ENCODE results near the gene NOS3.

The NOS3 gene

GRCh38 chr7:151057989-151058780 lies 67.4 kb downstream of the NOS3 start:
- Histone ChIP-seq H3K27me3 (no peaks in the 10 kb centered on the region), H3K4me1 (peaks cover 55% of the 10 kb centered on the region), H4K20me1 (peaks cover 29% of the 10 kb centered on the region), H3K9me3 (no peaks in the 10 kb centered on the region), H3K9ac (peak overlapping the region; percentile 87), H3K4me2 (peak overlapping the region; percentile 96), H3K4me3 (peak overlapping the region; percentile 89), H3K27ac (peak overlapping the region; percentile 84), H3K36me3 (peaks cover 21% of the 10 kb centered on the region)
- no peak for TF ChIP-seq Cebpa-rat (IDR thresholded peaks at IDR 0.05)

GRCh38 chr7:151058781-151059366 lies 68.1 kb downstream of the NOS3 start:
- peaks cover 34% of the 10 kb centered on the region for H4K20me1 ChIP-seq
- H3K9me3 ChIP-seq = no peaks in the 10 kb centered on the region
- peak overlapping the region; percentile 87 for H3K9ac ChIP-seq
- H3K4me1 ChIP-seq = peaks cover 49% of the 10 kb centered on the region
- peaks cover 26% of the 10 kb centered on the region for H3K36me3 ChIP-seq
- peak overlapping the region; percentile 96 for H3K4me2 ChIP-seq
- no peak for TF ChIP-seq Cebpa-rat (IDR thresholded peaks at IDR 0.05)
- H3K27me3 ChIP-seq = no peaks in the 10 kb centered on the region
- peak overlapping the region; percentile 89 for H3K4me3 ChIP-seq
- H3K27ac ChIP-seq = peak overlapping the region; percentile 84

- Histone ChIP-seq H3K4me2 (peak within 1 kb of the TSS; percentile 96), H3K9me3 (no peaks in the 10 kb centered on the region), H3K27ac (peak within 1 kb of the TSS; percentile 84), H3K27me3 (no peaks in the 10 kb centered on the region), H3K4me1 (peaks cover 49% of the 10 kb centered on the region), H3K9ac (peak within 1 kb of the TSS; percentile 87), H3K36me3 (peaks cover 26% of the 10 kb centered on the region), H3K4me3 (peak within 1 kb of the TSS; percentile 89), H4K20me1 (peaks cover 35% of the 10 kb centered on the region)
- no peak for TF ChIP-seq Cebpa-rat (IDR thresholded peaks at IDR 0.05)
Measured at GRCh38 chr7:151059367-151060112, 68.7 kb downstream of the NOS3 start, which contains the start of gene SLC4A2. Gene SLC4A2 (plus strand): TSS chr7:151059589. CDS start chr7:151061988, 2,399 bp downstream.

GRCh38 chr7:151060113-151060415 lies 69.2 kb downstream of the NOS3 start:
- Histone ChIP-seq H3K4me3 (peak overlapping the region; percentile 89), H3K4me1 (peaks cover 49% of the 10 kb centered on the region), H3K9me3 (no peaks in the 10 kb centered on the region), H4K20me1 (peaks cover 40% of the 10 kb centered on the region), H3K9ac (peak overlapping the region; percentile 87), H3K27me3 (no peaks in the 10 kb centered on the region), H3K27ac (peak overlapping the region; percentile 84), H3K4me2 (peak overlapping the region; percentile 96), H3K36me3 (peaks cover 31% of the 10 kb centered on the region)
- TF ChIP-seq Cebpa-rat (IDR thresholded peaks at IDR 0.05) = no peak

GRCh38 chr7:151060416-151061212 lies 69.8 kb downstream of the NOS3 start:
- no peak for TF ChIP-seq Cebpa-rat (IDR thresholded peaks at IDR 0.05)
- Histone ChIP-seq H3K4me3 (peak overlapping the region; percentile 89), H3K36me3 (peaks cover 37% of the 10 kb centered on the region), H3K27me3 (no peaks in the 10 kb centered on the region), H3K4me1 (peaks cover 49% of the 10 kb centered on the region), H3K4me2 (peak overlapping the region; percentile 96), H3K9me3 (no peaks in the 10 kb centered on the region), H3K9ac (peak overlapping the region; percentile 87), H4K20me1 (peaks cover 46% of the 10 kb centered on the region), H3K27ac (peak overlapping the region; percentile 84)

GRCh38 chr7:151061213-151062110 lies 70.6 kb downstream of the NOS3 start:
- peak overlapping the region; percentile 89 for H3K4me3 ChIP-seq
- peaks cover 43% of the 10 kb centered on the region for H3K4me1 ChIP-seq
- peak overlapping the region; percentile 87 for H3K9ac ChIP-seq
- no peak for TF ChIP-seq Cebpa-rat (IDR thresholded peaks at IDR 0.05)
- peaks cover 54% of the 10 kb centered on the region for H4K20me1 ChIP-seq
- H3K27ac ChIP-seq = peak overlapping the region; percentile 84
- peak overlapping the region; percentile 96 for H3K4me2 ChIP-seq
- peaks cover 45% of the 10 kb centered on the region for H3K36me3 ChIP-seq
- H3K27me3 ChIP-seq = no peaks in the 10 kb centered on the region
- no peaks in the 10 kb centered on the region for H3K9me3 ChIP-seq

- Histone ChIP-seq H3K4me1 (peaks cover 38% of the 10 kb centered on the region), H3K27ac (peak overlapping the region; percentile 84; the same call in 1 of the 2 replicates), H3K36me3 (peaks cover 51% of the 10 kb centered on the region), H3K27me3 (no peaks in the 10 kb centered on the region), H3K9me3 (no peaks in the 10 kb centered on the region), H4K20me1 (peaks cover 59% of the 10 kb centered on the region), H3K4me3 (no peak overlapping the region), H3K4me2 (peak overlapping the region; percentile 96), H3K9ac (peak overlapping the region; percentile 87; the same call in 1 of the 2 replicates)
- no peak for TF ChIP-seq Cebpa-rat (IDR thresholded peaks at IDR 0.05)
Measured at GRCh38 chr7:151062111-151062398, 71.2 kb downstream of the NOS3 start.

GRCh38 chr7:151062399-151063211 lies 71.8 kb downstream of the NOS3 start:
- no peak overlapping the region for H3K4me2 ChIP-seq
- no peaks in the 10 kb centered on the region for H3K9me3 ChIP-seq
- H3K36me3 ChIP-seq = peaks cover 57% of the 10 kb centered on the region
- H3K9ac ChIP-seq = no peak overlapping the region
- peaks cover 59% of the 10 kb centered on the region for H4K20me1 ChIP-seq
- H3K27me3 ChIP-seq = no peaks in the 10 kb centered on the region
- peaks cover 33% of the 10 kb centered on the region for H3K4me1 ChIP-seq
- H3K27ac ChIP-seq = no peak overlapping the region
- no peak overlapping the region for H3K4me3 ChIP-seq
- no peak for TF ChIP-seq Cebpa-rat (IDR thresholded peaks at IDR 0.05)

Measured in BLaER1 (cell line).